HG03097 (cell line): ENCODE results near the gene SETD2.

ENCODE experiments used
- ATAC-seq: cut with Tn5 transposase; IDR thresholded peaks from one replicate; pipeline ENCODE4 v1.9.1; 2021; ENCODE audit not compliant: unreplicated experiment, low FRiP score

Gene SETD2

GRCh38 chr3:46970391-46971091, 193.4 kb downstream of the SETD2 start:
- ATAC-seq: no peak

- no peak for ATAC-seq
These were observed 195.0 kb downstream of the SETD2 start for GRCh38 chr3:46968783-46969428.

- no peak for ATAC-seq
These were observed 197.1 kb downstream of the SETD2 start for GRCh38 chr3:46966811-46967210.
